Subcutaneous abdominal adipose tissue (tissue), 5 donors: ENCODE results near the gene DGKB.

Experiments used
- H3K27ac ChIP-seq: one replicate; pipeline ENCODE4 v1.7.0; 2013; ENCODE audit warnings: low read depth, mild to moderate bottlenecking, inconsistent platforms, low read length, moderate library complexity
- H3K27me3 ChIP-seq, 5 donors: one replicate each; pipeline ENCODE4 v1.7.0; 2013; ENCODE audit warnings: low read length in 5 of 5, inconsistent platforms in 1 of 5; ENCODE audit not compliant: control insufficient read depth in 5 of 5, insufficient read depth in 4 of 5
- H3K36me3 ChIP-seq, 5 donors: one replicate each; pipeline ENCODE4 v1.7.0; 2013; ENCODE audit warnings: low read length in 5 of 5; ENCODE audit not compliant: control insufficient read depth in 5 of 5, insufficient read depth in 5 of 5
- H3K4me1 ChIP-seq, 5 donors: one replicate each; pipeline ENCODE4 v1.7.0; 2013; ENCODE audit warnings: low read length in 5 of 5, mild to moderate bottlenecking in 3 of 5, moderate library complexity in 1 of 5; ENCODE audit not compliant: control insufficient read depth in 5 of 5, insufficient read depth in 5 of 5
- H3K4me3 ChIP-seq, 5 donors: one replicate each; pipeline ENCODE4 v1.7.0; 2013; ENCODE audit warnings: low read length in 5 of 5, low read depth in 1 of 5
- H3K9ac ChIP-seq, 5 donors: one replicate each; pipeline ENCODE4 v1.7.0; 2013; ENCODE audit warnings: low read length in 5 of 5, mild to moderate bottlenecking in 4 of 5, moderate library complexity in 3 of 5
- H3K9me3 ChIP-seq, 5 donors: one replicate each; pipeline ENCODE4 v1.7.0; 2013; ENCODE audit warnings: low read length in 5 of 5; ENCODE audit not compliant: control insufficient read depth in 5 of 5
- donor health status: healthy.
- donor health status: healthy.
- donor health status: healthy.
- donor health status: healthy.
- donor health status: healthy.

The DGKB gene

GRCh38 chr7:14436878-14437277 lies 465.7 kb downstream of the DGKB start:
- H3K27ac ChIP-seq: no peak overlapping the region
- H3K9me3 ChIP-seq: no peaks in the 10 kb centered on the region
- no peak overlapping the region for H3K4me3 ChIP-seq
- no peaks in the 10 kb centered on the region for H3K27me3 ChIP-seq
- H3K9ac ChIP-seq: no peak overlapping the region
- H3K4me1 ChIP-seq: no peaks in the 10 kb centered on the region
- H3K36me3 ChIP-seq: no peaks in the 10 kb centered on the region

- no peak overlapping the region for H3K27ac ChIP-seq
- H3K9ac ChIP-seq: no peak overlapping the region
- no peaks in the 10 kb centered on the region for H3K36me3 ChIP-seq
- no peaks in the 10 kb centered on the region for H3K9me3 ChIP-seq
- H3K4me1 ChIP-seq: no peaks in the 10 kb centered on the region
- no peaks in the 10 kb centered on the region for H3K27me3 ChIP-seq
- no peak overlapping the region for H3K4me3 ChIP-seq
Observed at GRCh38 chr7:14432924-14433323, 469.6 kb downstream of the DGKB start.

GRCh38 chr7:14430926-14431325 lies 471.6 kb downstream of the DGKB start:
- Histone ChIP-seq H3K36me3 (no peaks in the 10 kb centered on the region), H3K9me3 (peaks cover 0 to 5% (median 0%) of the 10 kb centered on the region in 5 donors), H3K4me1 (no peaks in the 10 kb centered on the region), H3K27ac (no peak overlapping the region), H3K4me3 (no peak overlapping the region), H3K9ac (no peak overlapping the region), H3K27me3 (no peaks in the 10 kb centered on the region)

GRCh38 chr7:14425559-14425958 lies 477.0 kb downstream of the DGKB start:
- Histone ChIP-seq H3K9me3 (peaks cover 0 to 5% (median 0%) of the 10 kb centered on the region in 5 donors), H3K4me1 (no peaks in the 10 kb centered on the region), H3K27ac (no peak overlapping the region), H3K4me3 (no peak overlapping the region), H3K27me3 (no peaks in the 10 kb centered on the region), H3K36me3 (no peaks in the 10 kb centered on the region), H3K9ac (no peak overlapping the region)

GRCh38 chr7:14424675-14425074 lies 477.9 kb downstream of the DGKB start:
- Histone ChIP-seq H3K36me3 (no peaks in the 10 kb centered on the region), H3K27ac (no peak overlapping the region), H3K9me3 (peaks cover 0 to 5% (median 0%) of the 10 kb centered on the region in 5 donors), H3K9ac (no peak overlapping the region), H3K27me3 (no peaks in the 10 kb centered on the region), H3K4me3 (no peak overlapping the region), H3K4me1 (no peaks in the 10 kb centered on the region)

GRCh38 chr7:14420768-14421167 lies 481.8 kb downstream of the DGKB start:
- no peak overlapping the region for H3K9ac ChIP-seq
- no peak overlapping the region for H3K4me3 ChIP-seq
- no peaks in the 10 kb centered on the region for H3K4me1 ChIP-seq
- no peaks in the 10 kb centered on the region for H3K9me3 ChIP-seq
- H3K27ac ChIP-seq: no peak overlapping the region
- no peaks in the 10 kb centered on the region for H3K27me3 ChIP-seq
- no peaks in the 10 kb centered on the region for H3K36me3 ChIP-seq

GRCh38 chr7:14419531-14419930 lies 483.0 kb downstream of the DGKB start:
- H3K4me3 ChIP-seq: no peak overlapping the region
- no peaks in the 10 kb centered on the region for H3K4me1 ChIP-seq
- H3K9ac ChIP-seq: no peak overlapping the region
- H3K27me3 ChIP-seq: no peaks in the 10 kb centered on the region
- H3K36me3 ChIP-seq: no peaks in the 10 kb centered on the region
- no peak overlapping the region for H3K27ac ChIP-seq
- no peaks in the 10 kb centered on the region for H3K9me3 ChIP-seq

GRCh38 chr7:14418633-14419032 lies 483.9 kb downstream of the DGKB start:
- Histone ChIP-seq H3K27me3 (no peaks in the 10 kb centered on the region), H3K4me1 (no peaks in the 10 kb centered on the region), H3K4me3 (no peak overlapping the region), H3K9ac (no peak overlapping the region), H3K27ac (no peak overlapping the region), H3K9me3 (no peaks in the 10 kb centered on the region), H3K36me3 (no peaks in the 10 kb centered on the region)

- H3K4me1 ChIP-seq: no peaks in the 10 kb centered on the region
- no peak overlapping the region for H3K9ac ChIP-seq
- H3K9me3 ChIP-seq: peaks cover 0 to 2% (median 0%) of the 10 kb centered on the region in 5 donors
- H3K4me3 ChIP-seq: no peak overlapping the region
- no peaks in the 10 kb centered on the region for H3K27me3 ChIP-seq
- H3K27ac ChIP-seq: no peak overlapping the region
- H3K36me3 ChIP-seq: no peaks in the 10 kb centered on the region
Observed at GRCh38 chr7:14414274-14414986, 488.1 kb downstream of the DGKB start.

GRCh38 chr7:14407246-14408015 lies 495.1 kb downstream of the DGKB start:
- Histone ChIP-seq H3K4me3 (no peak overlapping the region), H3K9ac (no peak overlapping the region), H3K27me3 (no peaks in the 10 kb centered on the region)

More at GRCh38 chr7:14407246-14408015, 495.1 kb downstream of the DGKB start:
- no peaks in the 10 kb centered on the region for H3K4me1 ChIP-seq
- no peaks in the 10 kb centered on the region for H3K36me3 ChIP-seq
- peaks cover 0 to 2% (median 0%) of the 10 kb centered on the region in 5 donors for H3K9me3 ChIP-seq
- H3K27ac ChIP-seq: no peak overlapping the region
